ENCODE results near the gene ANTXRL.

DNA sequence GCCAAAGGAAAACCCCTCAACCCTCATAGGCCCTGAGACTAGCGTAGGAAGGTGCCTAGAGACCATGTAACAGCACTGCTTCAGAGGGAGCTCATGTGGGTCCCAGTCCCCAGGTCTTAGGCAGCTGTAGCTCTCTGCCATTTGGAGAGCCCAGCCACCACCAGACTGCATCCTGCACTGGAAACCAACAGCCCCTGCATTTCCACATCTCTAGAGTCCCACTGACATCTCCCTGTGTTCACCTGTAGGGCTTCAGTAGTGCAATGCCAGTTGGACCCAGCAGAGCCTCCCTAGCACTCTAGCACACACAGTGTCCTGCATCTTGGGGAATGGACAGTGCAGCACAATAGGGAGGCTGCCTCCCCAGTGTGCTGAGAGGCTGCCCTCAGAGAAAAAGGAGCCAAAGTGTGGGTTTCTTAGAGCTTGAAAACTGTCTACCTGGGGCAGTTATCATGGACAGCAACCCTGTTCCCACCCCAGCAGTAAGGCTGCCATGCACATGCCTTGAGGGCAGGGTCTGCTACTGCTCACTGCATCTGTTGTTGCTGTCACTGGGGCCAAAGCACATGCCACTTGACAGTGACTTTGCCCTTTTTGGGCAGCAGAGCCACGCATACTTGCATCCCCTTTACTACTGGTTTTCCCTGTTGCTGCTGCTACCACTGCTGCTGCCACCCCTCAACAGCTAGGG, 46.7 kb upstream of the ANTXRL start:
- TF ChIP-seq, protein P1, sequence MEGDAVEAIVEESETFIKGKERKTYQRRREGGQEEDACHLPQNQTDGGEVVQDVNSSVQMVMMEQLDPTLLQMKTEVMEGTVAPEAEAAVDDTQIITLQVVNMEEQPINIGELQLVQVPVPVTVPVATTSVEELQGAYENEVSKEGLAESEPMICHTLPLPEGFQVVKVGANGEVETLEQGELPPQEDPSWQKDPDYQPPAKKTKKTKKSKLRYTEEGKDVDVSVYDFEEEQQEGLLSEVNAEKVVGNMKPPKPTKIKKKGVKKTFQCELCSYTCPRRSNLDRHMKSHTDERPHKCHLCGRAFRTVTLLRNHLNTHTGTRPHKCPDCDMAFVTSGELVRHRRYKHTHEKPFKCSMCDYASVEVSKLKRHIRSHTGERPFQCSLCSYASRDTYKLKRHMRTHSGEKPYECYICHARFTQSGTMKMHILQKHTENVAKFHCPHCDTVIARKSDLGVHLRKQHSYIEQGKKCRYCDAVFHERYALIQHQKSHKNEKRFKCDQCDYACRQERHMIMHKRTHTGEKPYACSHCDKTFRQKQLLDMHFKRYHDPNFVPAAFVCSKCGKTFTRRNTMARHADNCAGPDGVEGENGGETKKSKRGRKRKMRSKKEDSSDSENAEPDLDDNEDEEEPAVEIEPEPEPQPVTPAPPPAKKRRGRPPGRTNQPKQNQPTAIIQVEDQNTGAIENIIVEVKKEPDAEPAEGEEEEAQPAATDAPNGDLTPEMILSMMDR (IDR thresholded peaks at IDR 0.05; ENCODE audit: borderline replicate concordance, extremely low read depth, low read length, poor library complexity, severe bottlenecking) = no peak
- no peak for TF ChIP-seq EZH2 (IDR thresholded peaks at IDR 0.05; ENCODE audit: borderline replicate concordance, low read depth, low read length, severe bottlenecking)
